Superior temporal gyrus (tissue), 1 donor: ENCODE data around the gene PRKCE.
"Not testable (repeated sequence)": the region's sequence is repeated elsewhere in the genome, so short reads cannot be mapped to it uniquely, and the experiment has no call there.

Source experiments
- DNase-seq: peaks from one replicate; pipeline ENCODE4 v3.0.0-alpha.2; 2016; ENCODE audit errors: extremely low spot score

Gene PRKCE

GRCh38 chr2:45837812-45838341 is 186.4 kb downstream of the PRKCE start:
- no peak for DNase-seq

- DNase-seq = no peak
Observed at GRCh38 chr2:45839508-45840251, 188.2 kb downstream of the PRKCE start.

GRCh38 chr2:45840481-45840880 is 189.0 kb downstream of the PRKCE start:
- no peak for DNase-seq

- DNase-seq = no peak
Observed at GRCh38 chr2:45841752-45842407, 190.4 kb downstream of the PRKCE start.

- no peak for DNase-seq
Observed at GRCh38 chr2:45843136-45843535, 191.7 kb downstream of the PRKCE start.

GRCh38 chr2:45844796-45845457 is 193.5 kb downstream of the PRKCE start:
- no peak for DNase-seq

GRCh38 chr2:45845566-45845965 is 194.1 kb downstream of the PRKCE start:
- DNase-seq = no peak

- DNase-seq = no peak
Observed at GRCh38 chr2:45849491-45850283, 198.2 kb downstream of the PRKCE start.

- DNase-seq = no peak
Observed at GRCh38 chr2:45850558-45850957, 199.1 kb downstream of the PRKCE start.

- no peak for DNase-seq
Observed at GRCh38 chr2:45851111-45851510, 199.6 kb downstream of the PRKCE start.

GRCh38 chr2:45851576-45852304 is 200.3 kb downstream of the PRKCE start:
- no peak for DNase-seq

- DNase-seq = no peak
Observed at GRCh38 chr2:45852450-45853150, 201.1 kb downstream of the PRKCE start.

- DNase-seq = no peak
Observed at GRCh38 chr2:45855374-45855773, 203.9 kb downstream of the PRKCE start.

GRCh38 chr2:45856391-45857274 is 205.2 kb downstream of the PRKCE start:
- DNase-seq = no peak

GRCh38 chr2:45857275-45857609 is 205.8 kb downstream of the PRKCE start:
- no peak for DNase-seq

- DNase-seq = no peak
Observed at GRCh38 chr2:45857867-45858520, 206.5 kb downstream of the PRKCE start.

- DNase-seq = not testable (repeated sequence)
Observed at GRCh38 chr2:45858872-45859271, 207.4 kb downstream of the PRKCE start.

- DNase-seq = no peak
Observed at GRCh38 chr2:45859682-45860081, 208.2 kb downstream of the PRKCE start.
